Neural cell (in vitro differentiated cells): ENCODE results near the gene CEP128.
"Not testable (repeated sequence)": the region's sequence is repeated elsewhere in the genome, so short reads cannot be mapped to it uniquely, and the experiment has no call there.

ENCODE experiments used
- CTCF ChIP-seq: fragments of 450-650 bp; IDR thresholded peaks from 2 replicates; pipeline ENCODE4 v1.5.1; 2014; ENCODE audit warnings: antibody characterized with exemption, mild to moderate bottlenecking, moderate library complexity; ENCODE audit not compliant: poor library complexity, severe bottlenecking
- EZH2 ChIP-seq: fragments of 200-600, 300-800 bp; shearing (Covaris generic), sonication (generic); IDR thresholded peaks from 2 replicates; pipeline ENCODE4 v1.6.1; 2014; ENCODE audit warnings: antibody characterized with exemption, low read length, borderline replicate concordance, mild to moderate bottlenecking; ENCODE audit not compliant: insufficient read depth, poor library complexity, severe bottlenecking
- MXI1 ChIP-seq: fragments of 450-650 bp; conservative IDR thresholded peaks from 2 replicates; pipeline ENCODE4 v1.6.1; 2014; ENCODE audit warnings: antibody characterized with exemption, mild to moderate bottlenecking; ENCODE audit not compliant: poor library complexity, severe bottlenecking
- REST ChIP-seq: IDR thresholded peaks from 2 replicates; pipeline ENCODE4 v1.6.1; 2012; ENCODE audit warnings: borderline replicate concordance
- SMC3 ChIP-seq: fragments of 450-650 bp; conservative IDR thresholded peaks from 2 replicates; pipeline ENCODE4 v1.6.1; 2014; ENCODE audit warnings: antibody characterized with exemption, mild to moderate bottlenecking, moderate library complexity; ENCODE audit not compliant: poor library complexity
- TAF1 ChIP-seq: IDR thresholded peaks from 2 replicates; pipeline ENCODE4 v1.6.1; 2012; ENCODE audit warnings: low read depth

GRCh38 chr14:80953211-80953610 is 11.7 kb upstream of the CEP128 start:
- TF ChIP-seq CTCF, TAF1, REST, EZH2, SMC3, MXI1: not testable (repeated sequence)
